Activated CD4-positive, alpha-beta T cell treated with anti-CD3 and anti-CD28 coated beads for 48 hours (primary cell): ENCODE measurements around the gene CAMTA1.
A peak's percentile ranks its signal among the peaks of the same experiment; 100 is the strongest.

Source experiments
- DNase-seq: peaks from one replicate; pipeline ENCODE4 v3.0.0-alpha.2; 2020

The CAMTA1 gene

GRCh38 chr1:6885426-6885825 lies 100.2 kb downstream of the CAMTA1 start:
- DNase-seq: no peak

DNA sequence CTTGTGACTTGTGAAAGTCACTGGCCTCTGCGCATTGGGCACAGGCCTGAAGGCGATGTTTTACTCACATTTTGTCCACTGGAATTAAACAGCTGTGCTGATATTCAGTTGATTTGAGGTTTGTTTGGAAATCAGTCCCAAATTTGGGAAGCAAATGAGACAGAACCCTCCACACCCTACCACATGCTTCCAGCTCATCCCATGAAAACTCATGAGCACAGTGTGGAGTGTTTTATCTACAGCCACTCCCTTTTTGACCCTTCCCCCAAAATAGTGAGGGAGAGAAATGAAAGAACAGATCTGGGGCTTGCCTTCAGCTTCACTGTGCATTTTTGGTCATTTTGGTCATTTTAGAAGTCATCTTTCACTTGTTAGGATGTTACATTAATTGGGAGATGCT lies 101.3 kb downstream of the CAMTA1 start:
- no peak for DNase-seq

- DNase-seq: no peak
Measured at GRCh38 chr1:6888268-6888667, 103.0 kb downstream of the CAMTA1 start.

GRCh38 chr1:6888870-6889269 lies 103.6 kb downstream of the CAMTA1 start:
- no peak for DNase-seq

DNA sequence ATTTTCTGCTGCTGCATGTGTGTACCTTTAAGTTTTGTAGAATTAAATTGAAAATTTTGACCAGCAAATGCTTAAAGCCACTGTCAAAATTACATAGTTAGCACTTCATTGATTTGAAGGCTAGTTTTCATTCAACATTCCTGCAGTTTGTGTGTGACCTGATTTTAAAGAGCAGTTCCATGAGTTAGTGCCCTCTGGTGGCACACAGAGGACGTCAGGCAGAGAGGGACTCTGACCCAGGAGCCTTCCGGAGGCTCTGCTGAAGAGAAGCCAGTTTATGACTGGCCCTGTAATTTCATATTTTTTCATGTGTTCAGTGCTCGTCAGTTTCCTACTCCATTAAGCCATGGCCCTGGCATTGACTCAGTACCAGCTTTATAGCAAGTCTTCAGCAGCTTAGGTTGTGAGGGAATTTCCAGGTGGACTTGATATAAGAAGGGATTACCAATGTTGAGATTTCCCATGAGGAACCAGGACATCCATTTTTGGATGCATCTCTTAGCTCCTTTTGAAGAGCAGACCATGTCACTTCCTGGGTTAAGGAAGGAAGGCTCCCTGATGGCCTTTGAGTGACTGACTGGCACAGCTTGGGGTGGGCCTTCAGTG lies 104.7 kb downstream of the CAMTA1 start:
- peak; percentile 53 for DNase-seq

- no peak for DNase-seq
Measured at GRCh38 chr1:6890686-6891085, 105.4 kb downstream of the CAMTA1 start.

DNA sequence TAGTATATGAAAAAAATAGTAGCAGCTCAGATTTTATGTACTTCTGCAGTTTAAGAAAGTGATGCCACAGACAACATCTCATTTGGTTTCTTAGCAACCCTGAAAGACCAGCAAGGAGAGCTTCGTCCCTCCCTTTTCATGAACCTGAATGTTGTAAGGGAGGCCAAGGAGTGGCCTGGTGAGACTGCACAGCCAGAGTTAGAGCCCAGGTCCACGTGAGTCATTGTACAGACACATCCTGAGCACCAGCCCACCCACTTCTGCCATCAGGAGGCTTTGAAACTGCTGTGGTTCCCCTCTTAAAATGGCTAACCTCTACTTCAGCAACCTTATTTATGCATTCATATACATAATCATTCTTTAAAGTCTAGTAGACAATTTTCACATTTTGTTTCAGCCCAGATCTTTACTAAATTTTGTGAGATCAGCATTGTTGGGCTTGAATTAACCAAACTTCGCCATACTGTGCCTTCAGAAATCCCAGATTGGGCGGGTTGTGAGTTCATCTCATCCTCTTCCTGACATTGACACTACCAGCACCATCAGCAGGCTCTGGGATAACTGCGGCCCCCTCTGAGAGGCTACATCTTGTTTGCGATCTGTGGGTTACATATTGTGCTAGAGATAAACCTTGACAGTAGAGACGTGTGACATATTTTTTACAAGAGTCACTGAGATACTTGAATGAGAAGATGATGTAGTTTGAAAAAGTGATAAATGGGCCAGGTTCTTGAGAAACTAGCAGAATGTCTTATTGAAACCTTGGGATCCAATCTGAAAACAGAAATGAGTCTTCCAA lies 106.7 kb downstream of the CAMTA1 start:
- DNase-seq: peak; percentile 73

- no peak for DNase-seq
Measured at GRCh38 chr1:6893388-6893787, 108.1 kb downstream of the CAMTA1 start.

GRCh38 chr1:6897138-6897537 lies 111.9 kb downstream of the CAMTA1 start:
- DNase-seq: no peak

DNA sequence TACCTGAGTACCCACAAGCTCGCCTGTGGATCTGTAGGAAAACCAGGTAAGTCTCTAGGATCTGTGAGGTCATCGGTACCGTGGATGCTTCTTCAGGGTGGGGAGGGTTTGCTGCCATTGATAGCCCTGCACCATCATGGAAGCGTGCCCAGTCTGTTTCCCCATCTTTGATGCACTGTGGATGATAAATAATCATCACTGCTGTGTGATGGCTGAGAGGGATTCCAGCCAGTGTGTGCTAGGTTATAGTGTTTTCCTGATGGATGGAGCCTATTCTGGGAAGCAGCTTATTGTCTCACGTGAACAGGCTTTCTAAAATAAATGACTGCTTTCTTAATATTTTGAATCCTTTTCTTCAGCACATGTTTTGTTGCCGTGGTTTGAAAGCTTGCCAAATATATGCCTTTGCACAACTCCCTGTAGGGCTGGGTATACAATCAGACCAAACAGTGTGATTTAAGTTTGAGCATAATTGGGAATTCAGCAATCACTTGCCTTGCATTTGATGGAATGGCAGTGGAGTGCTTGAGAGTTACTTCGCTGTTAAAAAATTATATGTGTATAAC lies 113.8 kb downstream of the CAMTA1 start:
- no peak for DNase-seq

GRCh38 chr1:6899621-6900020 lies 114.4 kb downstream of the CAMTA1 start:
- DNase-seq: no peak

DNA sequence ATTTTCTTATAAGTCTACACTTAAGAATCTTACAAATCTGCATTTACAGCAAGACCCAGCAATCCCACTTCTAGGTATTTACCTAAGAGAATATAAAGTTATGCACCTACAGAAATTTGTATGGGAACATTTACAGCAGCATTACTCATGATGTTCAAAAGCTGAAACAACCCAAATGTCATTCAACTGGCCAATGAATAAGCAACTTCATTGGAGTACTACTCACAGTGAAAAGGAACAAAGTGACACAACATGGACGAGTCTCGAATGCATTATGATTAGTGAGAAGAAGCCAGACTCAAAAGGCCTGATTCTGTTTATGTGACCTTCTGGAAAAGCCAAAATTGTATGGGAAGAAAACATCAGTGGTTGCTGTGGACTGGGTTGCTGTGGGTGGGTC lies 116.9 kb downstream of the CAMTA1 start:
- no peak for DNase-seq

GRCh38 chr1:6904476-6905170 lies 119.4 kb downstream of the CAMTA1 start:
- DNase-seq: no peak

GRCh38 chr1:6905331-6905730 lies 120.1 kb downstream of the CAMTA1 start:
- DNase-seq: no peak

DNA sequence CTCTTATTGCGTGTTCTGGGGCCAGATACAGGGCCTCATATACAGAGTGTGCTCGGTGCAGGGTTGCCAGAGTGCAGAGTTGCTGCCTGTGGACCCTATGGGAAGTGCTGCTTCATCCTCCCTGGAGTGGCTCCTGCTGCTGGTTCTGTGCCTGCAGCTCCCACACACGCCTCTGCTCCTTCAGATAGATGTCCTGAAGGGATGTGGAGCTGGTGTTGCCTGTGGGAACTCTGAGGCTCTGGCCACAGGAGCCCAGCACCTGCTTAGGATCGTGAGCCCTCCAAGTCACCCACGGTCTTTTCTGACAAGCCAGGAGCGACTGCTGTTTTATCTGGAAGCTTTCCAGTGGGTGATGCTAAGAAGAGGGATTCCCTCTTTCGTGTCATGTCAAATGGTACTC lies 120.5 kb downstream of the CAMTA1 start:
- no peak for DNase-seq

- DNase-seq: no peak
Measured at GRCh38 chr1:6906783-6907182, 121.5 kb downstream of the CAMTA1 start.

DNA sequence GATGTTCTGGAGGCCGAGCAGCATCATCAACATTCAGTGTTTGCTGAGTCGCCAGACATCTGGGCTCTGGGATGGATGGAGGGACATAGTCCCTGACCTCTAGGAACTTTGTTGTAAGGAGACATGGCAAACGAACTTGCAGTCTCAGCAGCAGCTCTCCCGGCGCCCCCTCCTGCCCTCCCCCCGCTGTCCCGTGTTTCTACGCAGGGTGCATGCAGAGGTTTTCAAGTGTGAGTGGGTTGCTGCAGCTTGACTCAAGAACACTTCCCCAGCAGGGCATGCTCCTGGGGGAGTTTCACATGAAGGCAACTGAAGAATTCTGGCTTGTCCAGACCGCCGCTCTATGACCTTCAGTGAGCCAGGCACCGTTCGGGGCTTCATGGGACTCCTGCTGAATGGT lies 121.9 kb downstream of the CAMTA1 start:
- DNase-seq: no peak

DNA sequence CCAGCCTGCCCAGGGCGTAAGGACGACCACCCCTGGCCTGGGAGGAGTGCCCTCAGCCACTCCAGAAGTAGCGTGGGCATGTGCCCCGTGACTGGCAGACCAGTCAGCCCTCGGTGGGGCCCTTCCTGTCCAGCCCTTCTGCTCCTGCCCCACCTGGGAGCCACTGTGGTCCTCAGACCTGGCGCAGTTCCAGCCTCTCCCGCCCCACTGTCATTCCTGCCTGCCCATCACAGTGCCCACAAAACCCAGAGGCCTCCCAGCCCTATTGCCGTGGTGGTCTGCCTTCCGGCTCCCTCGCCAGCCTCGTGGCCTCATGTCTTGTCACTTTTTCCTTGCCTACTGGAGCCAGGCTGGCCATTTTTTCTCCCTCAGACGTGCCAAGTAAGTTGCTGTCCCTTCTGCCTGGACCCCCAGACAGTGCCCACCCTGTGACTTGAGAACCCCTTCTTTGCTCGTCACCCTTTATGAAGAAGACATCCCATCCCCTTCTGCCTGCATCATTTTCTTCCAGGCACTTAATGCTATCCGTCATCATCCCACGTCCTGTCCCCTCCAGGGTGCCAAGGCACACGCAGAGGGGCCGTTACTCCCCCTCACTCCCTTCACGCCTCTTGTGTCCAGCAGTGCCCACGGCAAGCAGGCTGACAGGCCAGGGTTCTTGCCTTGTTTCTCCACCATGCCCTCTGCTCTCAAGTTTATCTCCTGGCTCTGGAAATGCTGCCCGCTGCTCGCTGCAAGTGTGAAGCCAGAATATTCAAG lies 122.6 kb downstream of the CAMTA1 start:
- no peak for DNase-seq

DNA sequence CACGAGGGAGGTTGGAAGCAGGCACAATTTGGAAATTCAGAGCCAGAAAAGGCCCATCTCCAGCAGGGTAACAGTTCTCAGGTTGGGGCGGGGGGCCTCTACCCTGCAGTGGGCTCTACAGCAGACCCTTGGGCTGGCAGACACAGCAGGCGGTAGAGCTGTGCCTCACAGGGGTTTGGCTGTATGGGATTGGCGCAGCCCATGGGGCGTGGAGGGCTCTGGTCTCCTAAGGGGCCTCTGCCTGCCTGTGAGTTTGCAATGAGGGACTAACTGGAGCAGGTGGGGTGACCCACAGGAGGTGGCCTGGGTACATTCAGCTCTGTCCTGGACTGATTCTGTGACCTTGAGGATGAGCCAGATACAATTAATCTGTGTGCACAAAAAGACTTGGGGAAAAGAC lies 124.1 kb downstream of the CAMTA1 start:
- no peak for DNase-seq

GRCh38 chr1:6909857-6910256 lies 124.6 kb downstream of the CAMTA1 start:
- no peak for DNase-seq

GRCh38 chr1:6911021-6911941 lies 126.0 kb downstream of the CAMTA1 start:
- no peak for DNase-seq

- DNase-seq: no peak
Measured at GRCh38 chr1:6911974-6912373, 126.7 kb downstream of the CAMTA1 start.
